ENCODE measurements around the gene SNCAIP.

DNA sequence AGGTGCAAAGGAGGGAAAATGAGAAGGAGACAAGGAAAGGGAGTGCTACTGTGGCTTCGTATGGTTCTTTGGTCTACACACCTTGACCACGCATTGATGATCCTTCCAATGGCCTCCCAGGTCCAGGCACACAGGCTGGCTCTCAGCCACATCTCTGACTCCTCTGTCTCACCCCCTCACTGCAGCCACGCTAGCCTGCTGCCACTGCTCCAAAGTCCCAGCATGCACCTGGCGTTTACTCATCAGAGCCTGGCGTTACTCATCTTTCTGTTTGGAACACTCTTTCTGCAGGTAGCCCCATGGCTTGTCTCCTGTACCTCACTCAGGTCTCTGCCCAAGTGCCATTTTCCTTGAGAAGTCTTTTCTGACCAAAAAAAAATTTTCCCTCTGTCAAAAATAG, 195.5 kb downstream of the SNCAIP start:
- TF ChIP-seq CREB1 (CRISPR knock-in tag; IDR thresholded peaks at IDR 0.05; ENCODE audit: low read depth) (no peak), JUNB (IDR thresholded peaks at IDR 0.05; ENCODE audit: unreplicated experiment) (no peak), EZH2phosphoT487 (IDR thresholded peaks at IDR 0.05; ENCODE audit: unreplicated experiment) (no peak), POLR2AphosphoS5 (IDR thresholded peaks at IDR 0.05; ENCODE audit: low read depth) (no peak)
- TF ChIP-seq, protein P1, sequence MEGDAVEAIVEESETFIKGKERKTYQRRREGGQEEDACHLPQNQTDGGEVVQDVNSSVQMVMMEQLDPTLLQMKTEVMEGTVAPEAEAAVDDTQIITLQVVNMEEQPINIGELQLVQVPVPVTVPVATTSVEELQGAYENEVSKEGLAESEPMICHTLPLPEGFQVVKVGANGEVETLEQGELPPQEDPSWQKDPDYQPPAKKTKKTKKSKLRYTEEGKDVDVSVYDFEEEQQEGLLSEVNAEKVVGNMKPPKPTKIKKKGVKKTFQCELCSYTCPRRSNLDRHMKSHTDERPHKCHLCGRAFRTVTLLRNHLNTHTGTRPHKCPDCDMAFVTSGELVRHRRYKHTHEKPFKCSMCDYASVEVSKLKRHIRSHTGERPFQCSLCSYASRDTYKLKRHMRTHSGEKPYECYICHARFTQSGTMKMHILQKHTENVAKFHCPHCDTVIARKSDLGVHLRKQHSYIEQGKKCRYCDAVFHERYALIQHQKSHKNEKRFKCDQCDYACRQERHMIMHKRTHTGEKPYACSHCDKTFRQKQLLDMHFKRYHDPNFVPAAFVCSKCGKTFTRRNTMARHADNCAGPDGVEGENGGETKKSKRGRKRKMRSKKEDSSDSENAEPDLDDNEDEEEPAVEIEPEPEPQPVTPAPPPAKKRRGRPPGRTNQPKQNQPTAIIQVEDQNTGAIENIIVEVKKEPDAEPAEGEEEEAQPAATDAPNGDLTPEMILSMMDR (conservative IDR thresholded peaks at IDR 0.05; ENCODE audit: low read depth in 2 of 2), result no peak
- TF ChIP-seq, protein P2, sequence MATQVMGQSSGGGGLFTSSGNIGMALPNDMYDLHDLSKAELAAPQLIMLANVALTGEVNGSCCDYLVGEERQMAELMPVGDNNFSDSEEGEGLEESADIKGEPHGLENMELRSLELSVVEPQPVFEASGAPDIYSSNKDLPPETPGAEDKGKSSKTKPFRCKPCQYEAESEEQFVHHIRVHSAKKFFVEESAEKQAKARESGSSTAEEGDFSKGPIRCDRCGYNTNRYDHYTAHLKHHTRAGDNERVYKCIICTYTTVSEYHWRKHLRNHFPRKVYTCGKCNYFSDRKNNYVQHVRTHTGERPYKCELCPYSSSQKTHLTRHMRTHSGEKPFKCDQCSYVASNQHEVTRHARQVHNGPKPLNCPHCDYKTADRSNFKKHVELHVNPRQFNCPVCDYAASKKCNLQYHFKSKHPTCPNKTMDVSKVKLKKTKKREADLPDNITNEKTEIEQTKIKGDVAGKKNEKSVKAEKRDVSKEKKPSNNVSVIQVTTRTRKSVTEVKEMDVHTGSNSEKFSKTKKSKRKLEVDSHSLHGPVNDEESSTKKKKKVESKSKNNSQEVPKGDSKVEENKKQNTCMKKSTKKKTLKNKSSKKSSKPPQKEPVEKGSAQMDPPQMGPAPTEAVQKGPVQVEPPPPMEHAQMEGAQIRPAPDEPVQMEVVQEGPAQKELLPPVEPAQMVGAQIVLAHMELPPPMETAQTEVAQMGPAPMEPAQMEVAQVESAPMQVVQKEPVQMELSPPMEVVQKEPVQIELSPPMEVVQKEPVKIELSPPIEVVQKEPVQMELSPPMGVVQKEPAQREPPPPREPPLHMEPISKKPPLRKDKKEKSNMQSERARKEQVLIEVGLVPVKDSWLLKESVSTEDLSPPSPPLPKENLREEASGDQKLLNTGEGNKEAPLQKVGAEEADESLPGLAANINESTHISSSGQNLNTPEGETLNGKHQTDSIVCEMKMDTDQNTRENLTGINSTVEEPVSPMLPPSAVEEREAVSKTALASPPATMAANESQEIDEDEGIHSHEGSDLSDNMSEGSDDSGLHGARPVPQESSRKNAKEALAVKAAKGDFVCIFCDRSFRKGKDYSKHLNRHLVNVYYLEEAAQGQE (IDR thresholded peaks at IDR 0.05; ENCODE audit: unreplicated experiment), result no peak

Measured in GM23338 (cell line).